ENCODE results near the gene ENDOD1.

DNA sequence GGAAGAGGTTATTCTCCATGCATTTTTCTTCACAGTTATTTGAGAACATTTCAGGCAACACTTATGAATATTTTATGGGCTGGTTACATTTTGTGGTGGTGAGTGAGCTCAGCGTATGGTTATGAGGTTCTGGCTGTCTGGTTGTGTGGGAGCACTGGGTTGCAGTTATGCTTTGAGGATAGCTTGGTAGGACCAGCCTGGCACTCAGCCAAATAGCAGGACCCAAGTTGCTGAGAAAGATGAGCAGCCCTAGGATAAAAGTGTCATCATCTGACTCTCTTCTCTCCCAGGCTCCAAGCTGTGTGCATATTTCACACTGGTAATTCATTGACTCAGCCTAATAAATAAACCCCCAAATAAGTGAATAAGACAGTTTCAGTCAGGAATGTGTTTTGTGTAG is 31.0 kb upstream of the ENDOD1 start:
- TF ChIP-seq BHLHE40 (IDR thresholded peaks at IDR 0.05; ENCODE audit: low read depth, low read length) (no peak), RAD21 (conservative IDR thresholded peaks at IDR 0.05 in 1 of 2, IDR thresholded peaks at IDR 0.05 in 1 of 2) (no peak), TP53 (CRISPR knock-in tag; IDR thresholded peaks at IDR 0.05) (no peak), POLR2A (IDR thresholded peaks at IDR 0.05; ENCODE audit: low read length) (no peak), ESRRA (IDR thresholded peaks at IDR 0.05; ENCODE audit: borderline replicate concordance, low read length) (no peak), CBX8 (IDR thresholded peaks at IDR 0.05) (no peak), ZFP36 (IDR thresholded peaks at IDR 0.05; ENCODE audit: borderline replicate concordance, partially characterized antibody) (no peak), JUN (IDR thresholded peaks at IDR 0.05) (no peak), RCOR1 (IDR thresholded peaks at IDR 0.05; ENCODE audit: low read depth, low read length) (no peak), ELK1 (IDR thresholded peaks at IDR 0.05; ENCODE audit: low read depth, low read length) (no peak), MYC (IDR thresholded peaks at IDR 0.05; ENCODE audit: borderline replicate concordance, low read length) (no peak), HOXA7 (CRISPR knock-in tag; IDR thresholded peaks at IDR 0.05) (no peak)
- TF ChIP-seq, protein P1, sequence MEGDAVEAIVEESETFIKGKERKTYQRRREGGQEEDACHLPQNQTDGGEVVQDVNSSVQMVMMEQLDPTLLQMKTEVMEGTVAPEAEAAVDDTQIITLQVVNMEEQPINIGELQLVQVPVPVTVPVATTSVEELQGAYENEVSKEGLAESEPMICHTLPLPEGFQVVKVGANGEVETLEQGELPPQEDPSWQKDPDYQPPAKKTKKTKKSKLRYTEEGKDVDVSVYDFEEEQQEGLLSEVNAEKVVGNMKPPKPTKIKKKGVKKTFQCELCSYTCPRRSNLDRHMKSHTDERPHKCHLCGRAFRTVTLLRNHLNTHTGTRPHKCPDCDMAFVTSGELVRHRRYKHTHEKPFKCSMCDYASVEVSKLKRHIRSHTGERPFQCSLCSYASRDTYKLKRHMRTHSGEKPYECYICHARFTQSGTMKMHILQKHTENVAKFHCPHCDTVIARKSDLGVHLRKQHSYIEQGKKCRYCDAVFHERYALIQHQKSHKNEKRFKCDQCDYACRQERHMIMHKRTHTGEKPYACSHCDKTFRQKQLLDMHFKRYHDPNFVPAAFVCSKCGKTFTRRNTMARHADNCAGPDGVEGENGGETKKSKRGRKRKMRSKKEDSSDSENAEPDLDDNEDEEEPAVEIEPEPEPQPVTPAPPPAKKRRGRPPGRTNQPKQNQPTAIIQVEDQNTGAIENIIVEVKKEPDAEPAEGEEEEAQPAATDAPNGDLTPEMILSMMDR (IDR thresholded peaks at IDR 0.05): no peak
- TF ChIP-seq, protein P2, sequence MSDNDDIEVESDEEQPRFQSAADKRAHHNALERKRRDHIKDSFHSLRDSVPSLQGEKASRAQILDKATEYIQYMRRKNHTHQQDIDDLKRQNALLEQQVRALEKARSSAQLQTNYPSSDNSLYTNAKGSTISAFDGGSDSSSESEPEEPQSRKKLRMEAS (IDR thresholded peaks at IDR 0.05): no peak

Data from A549 (cell line).